ENCODE measurements around the gene COPS8.

Gene COPS8

DNA sequence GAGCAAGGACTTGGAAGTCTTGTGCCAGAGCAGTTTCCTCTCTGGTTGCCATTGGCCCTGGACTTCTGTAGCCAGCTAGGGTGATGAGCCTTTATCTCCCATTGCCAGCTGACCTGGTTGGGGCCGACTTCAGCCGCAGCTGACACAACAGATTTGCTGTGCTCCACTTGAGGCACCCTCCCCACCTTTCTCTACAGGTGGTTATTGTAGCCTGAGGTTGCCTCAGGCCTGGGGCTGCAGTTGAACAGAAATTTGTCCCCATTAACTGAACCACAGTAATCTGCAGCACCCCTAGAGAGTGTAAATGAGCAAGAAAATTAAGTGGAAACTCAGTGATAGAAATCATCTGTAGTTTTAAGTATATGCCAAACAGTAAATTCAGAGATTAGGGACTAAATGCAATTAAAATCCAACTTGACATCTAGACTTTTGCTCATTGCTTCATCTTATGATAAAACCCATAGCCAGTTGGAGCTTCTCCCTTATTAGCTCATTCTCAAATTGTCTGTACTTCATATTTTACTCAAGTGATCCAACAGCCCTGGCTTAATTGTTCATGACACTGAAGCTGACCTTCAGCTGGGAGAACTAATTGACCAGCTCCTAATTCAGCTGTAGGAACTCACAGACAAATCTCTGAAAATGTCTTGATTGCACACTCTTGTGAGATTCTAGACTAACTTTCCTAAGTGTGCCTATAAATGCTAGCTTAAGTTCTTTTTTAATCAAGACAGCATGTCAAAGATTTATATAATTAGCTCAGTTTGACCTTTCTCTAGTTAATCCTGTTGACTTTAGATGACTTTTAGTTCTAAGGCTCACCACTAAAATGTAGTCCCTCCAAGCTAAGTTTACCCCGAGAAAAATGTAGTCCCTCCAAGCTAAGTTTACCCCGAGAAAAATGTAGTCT, 48.9 kb downstream of the COPS8 start:
- TF ChIP-seq, protein P1, sequence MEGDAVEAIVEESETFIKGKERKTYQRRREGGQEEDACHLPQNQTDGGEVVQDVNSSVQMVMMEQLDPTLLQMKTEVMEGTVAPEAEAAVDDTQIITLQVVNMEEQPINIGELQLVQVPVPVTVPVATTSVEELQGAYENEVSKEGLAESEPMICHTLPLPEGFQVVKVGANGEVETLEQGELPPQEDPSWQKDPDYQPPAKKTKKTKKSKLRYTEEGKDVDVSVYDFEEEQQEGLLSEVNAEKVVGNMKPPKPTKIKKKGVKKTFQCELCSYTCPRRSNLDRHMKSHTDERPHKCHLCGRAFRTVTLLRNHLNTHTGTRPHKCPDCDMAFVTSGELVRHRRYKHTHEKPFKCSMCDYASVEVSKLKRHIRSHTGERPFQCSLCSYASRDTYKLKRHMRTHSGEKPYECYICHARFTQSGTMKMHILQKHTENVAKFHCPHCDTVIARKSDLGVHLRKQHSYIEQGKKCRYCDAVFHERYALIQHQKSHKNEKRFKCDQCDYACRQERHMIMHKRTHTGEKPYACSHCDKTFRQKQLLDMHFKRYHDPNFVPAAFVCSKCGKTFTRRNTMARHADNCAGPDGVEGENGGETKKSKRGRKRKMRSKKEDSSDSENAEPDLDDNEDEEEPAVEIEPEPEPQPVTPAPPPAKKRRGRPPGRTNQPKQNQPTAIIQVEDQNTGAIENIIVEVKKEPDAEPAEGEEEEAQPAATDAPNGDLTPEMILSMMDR (IDR thresholded peaks at IDR 0.05; ENCODE audit: low read depth, low read length, missing control alignments) = no peak
- no peak for DNase-seq (ENCODE audit: low read depth)
- H3K4me3 ChIP-seq (ENCODE audit: low read depth, low read length) = no peak overlapping the region
- in situ Hi-C loops (cut with HindIII; ENCODE audit: low sequenced_read_pairs) = no loop called here

DNA sequence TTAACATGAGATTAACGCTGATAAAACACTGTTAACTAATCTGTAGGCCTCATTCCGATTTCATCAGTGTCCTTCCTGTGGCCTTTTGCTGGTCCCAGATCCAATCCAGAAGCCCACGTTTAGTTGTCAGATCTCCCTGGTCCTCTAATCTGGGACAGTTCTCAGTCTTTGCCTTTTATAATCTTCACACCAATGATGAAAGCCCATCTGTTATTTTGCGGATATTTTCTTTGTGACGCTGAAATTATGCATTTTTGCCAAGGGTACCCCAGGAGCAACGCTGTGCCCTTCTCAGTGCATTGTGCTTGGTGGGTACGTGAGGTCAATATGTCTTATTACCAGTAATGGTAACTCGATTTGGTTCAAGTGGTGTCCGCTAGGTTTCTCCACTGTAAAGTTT, 51.1 kb downstream of the COPS8 start:
- TF ChIP-seq, protein P1 (IDR thresholded peaks at IDR 0.05; ENCODE audit: low read depth, low read length, missing control alignments) = no peak
- in situ Hi-C loops (cut with HindIII; ENCODE audit: low sequenced_read_pairs) = no loop called here
- H3K4me3 ChIP-seq (ENCODE audit: low read depth, low read length) = no peak overlapping the region
- no peak for DNase-seq (ENCODE audit: low read depth)

DNA sequence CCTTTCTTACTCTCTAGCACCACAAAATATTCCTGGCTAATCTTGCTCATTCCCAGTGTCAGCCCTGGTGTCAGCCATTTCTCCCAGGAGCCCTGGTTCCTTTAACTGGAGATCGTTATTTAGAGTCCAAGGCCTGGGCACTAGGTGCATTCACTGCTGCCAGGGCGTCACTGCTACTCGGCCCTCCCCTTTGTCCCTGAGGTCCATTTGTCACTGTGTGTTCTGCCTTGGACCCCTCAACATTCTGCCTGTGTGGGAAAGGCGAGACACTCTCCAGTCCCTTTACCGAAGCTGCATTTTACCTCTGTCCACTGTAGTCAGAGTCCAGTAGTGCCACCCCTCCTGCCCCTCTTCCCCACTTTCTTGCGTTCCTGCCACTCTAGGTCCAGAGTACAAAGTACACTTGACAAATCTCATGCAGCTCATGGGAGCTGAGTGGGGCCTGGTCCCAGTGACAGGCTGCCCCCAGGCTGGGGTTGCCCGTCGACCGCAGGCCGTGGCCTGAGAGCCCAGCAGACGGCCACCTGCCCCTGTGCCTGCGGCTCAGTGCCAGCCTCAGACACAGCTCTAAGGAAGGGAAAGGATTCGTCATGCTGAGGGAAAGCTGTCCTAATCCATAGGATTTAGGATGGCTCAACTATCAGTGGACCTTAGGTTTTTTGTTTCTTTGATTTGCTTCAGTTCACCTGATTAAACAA, 52.1 kb downstream of the COPS8 start:
- H3K4me3 ChIP-seq (ENCODE audit: low read depth, low read length) = no peak overlapping the region
- TF ChIP-seq, protein P1 (IDR thresholded peaks at IDR 0.05; ENCODE audit: low read depth, low read length, missing control alignments) = no peak
- in situ Hi-C loops (cut with HindIII; ENCODE audit: low sequenced_read_pairs) = no loop called here
- DNase-seq (ENCODE audit: low read depth) = no peak

DNA sequence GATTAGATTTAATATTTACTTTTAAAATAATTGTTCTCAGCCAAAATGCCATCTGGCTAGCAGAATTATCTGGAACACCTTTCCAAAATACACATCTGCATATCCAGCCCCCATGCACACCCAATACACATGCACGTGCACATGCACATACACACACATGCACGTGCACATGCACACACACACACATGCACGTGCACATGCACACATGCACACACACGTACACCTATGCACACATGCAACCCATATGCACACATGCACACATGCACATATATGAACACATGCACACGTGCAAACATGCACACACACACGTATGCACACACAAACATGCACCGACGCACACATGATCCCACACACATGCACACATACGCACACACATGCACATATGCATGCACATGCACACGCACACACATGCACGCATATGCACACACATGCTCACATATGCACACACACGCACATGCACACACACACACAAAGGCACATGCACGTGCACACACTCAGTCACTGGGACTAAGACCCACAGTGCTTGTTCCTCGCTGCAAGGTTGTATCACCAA, 53.5 kb downstream of the COPS8 start:
- in situ Hi-C loops (cut with HindIII; ENCODE audit: low sequenced_read_pairs) = no loop called here
- TF ChIP-seq, protein P1 (IDR thresholded peaks at IDR 0.05; ENCODE audit: low read depth, low read length, missing control alignments) = no peak
- DNase-seq (ENCODE audit: low read depth) = no peak
- no peak overlapping the region for H3K4me3 ChIP-seq (ENCODE audit: low read depth, low read length)

DNA sequence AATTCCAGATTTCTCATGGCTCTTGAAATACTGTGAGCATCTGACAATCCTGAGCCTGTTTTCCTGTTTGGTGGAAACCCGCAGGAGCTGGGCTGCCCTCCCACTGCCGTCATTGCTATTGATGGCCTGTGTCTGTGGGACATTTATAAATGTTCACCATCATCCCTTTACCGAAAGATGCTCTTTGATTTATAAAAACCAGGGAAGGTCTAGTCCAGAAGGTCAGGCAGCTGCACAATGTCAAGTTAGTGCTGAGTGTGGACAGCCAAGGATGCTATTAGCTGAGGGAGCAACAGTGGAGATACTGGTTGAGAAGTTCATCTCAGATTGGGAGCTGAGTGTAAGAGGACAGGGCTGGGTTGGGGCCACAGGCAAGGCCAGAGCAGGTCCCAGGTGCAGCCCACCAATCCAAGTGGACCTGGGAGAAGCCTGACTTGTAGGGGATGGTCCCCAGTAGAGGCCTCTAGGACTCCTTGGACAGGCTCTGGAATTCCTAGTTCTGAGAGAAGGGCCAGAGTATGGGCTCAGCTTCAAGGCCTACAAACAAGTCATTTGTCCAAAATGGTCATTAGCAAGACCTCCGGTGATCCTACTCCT, 55.1 kb downstream of the COPS8 start:
- in situ Hi-C loops (cut with HindIII; ENCODE audit: low sequenced_read_pairs) = no loop called here
- no peak for DNase-seq (ENCODE audit: low read depth)
- TF ChIP-seq, protein P1 (IDR thresholded peaks at IDR 0.05; ENCODE audit: low read depth, low read length, missing control alignments) = no peak
- no peak overlapping the region for H3K4me3 ChIP-seq (ENCODE audit: low read depth, low read length)

DNA sequence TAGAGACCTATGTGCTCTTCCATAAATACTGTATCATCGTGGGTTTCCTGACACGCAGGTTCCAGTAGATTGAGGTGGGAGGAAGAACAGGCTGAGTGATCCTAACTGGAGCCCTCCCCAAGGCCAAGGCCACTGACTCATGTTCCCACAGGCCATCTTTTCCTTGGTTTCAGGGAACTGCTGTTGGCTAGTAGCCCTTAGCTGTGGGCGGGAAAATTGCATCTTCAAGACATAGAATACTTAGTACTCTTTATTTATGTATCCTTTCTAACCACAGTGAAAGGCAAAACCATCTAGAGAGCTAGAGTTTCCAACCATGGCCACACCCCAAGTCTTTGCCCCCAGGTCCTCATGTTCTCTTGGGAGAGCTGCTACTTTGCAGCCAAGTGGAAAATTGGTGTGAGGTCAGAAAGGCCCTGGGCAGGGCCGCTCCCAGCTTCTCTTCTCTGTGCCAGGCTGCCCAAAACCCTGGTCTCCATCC, 55.9 kb downstream of the COPS8 start:
- TF ChIP-seq, protein P1 (IDR thresholded peaks at IDR 0.05; ENCODE audit: low read depth, low read length, missing control alignments) = no peak
- DNase-seq (ENCODE audit: low read depth) = peak; percentile 40

More for the DNA sequence above, 55.9 kb downstream of the COPS8 start:
- no peak overlapping the region for H3K4me3 ChIP-seq (ENCODE audit: low read depth, low read length)
- in situ Hi-C loops (cut with HindIII; ENCODE audit: low sequenced_read_pairs) = no loop called here
